Muscle layer of duodenum (tissue), 2 donors: ENCODE measurements around the gene CLCN5.

ENCODE experiments used
- H3K27ac ChIP-seq: one replicate; pipeline ENCODE4 v1.7.0; 2013; ENCODE audit warnings: mild to moderate bottlenecking, low read length
- H3K27me3 ChIP-seq: one replicate; pipeline ENCODE4 v1.7.0; 2013; ENCODE audit warnings: low read depth, mild to moderate bottlenecking, control low read depth, low read length
- H3K36me3 ChIP-seq, 2 donors: one replicate each; pipeline ENCODE4 v1.7.0; 2013; ENCODE audit warnings: low read length in 2 of 2, control low read depth in 1 of 2, mild to moderate bottlenecking in 1 of 2; ENCODE audit not compliant: insufficient read depth in 2 of 2, control insufficient read depth in 1 of 2
- H3K4me1 ChIP-seq, 2 donors: one replicate each; pipeline ENCODE4 v1.7.0; 2013; ENCODE audit warnings: low read length in 2 of 2, mild to moderate bottlenecking in 2 of 2, control low read depth in 1 of 2, moderate library complexity in 1 of 2; ENCODE audit not compliant: insufficient read depth in 2 of 2, control insufficient read depth in 1 of 2
- H3K4me3 ChIP-seq, 2 donors: one replicate each; pipeline ENCODE4 v1.7.0; 2013; ENCODE audit warnings: low read length in 2 of 2, low read depth in 1 of 2, mild to moderate bottlenecking in 1 of 2
- H3K9me3 ChIP-seq, 2 donors: one replicate each; pipeline ENCODE4 v1.7.0; 2013; ENCODE audit warnings: low read length in 2 of 2, control low read depth in 1 of 2, mild to moderate bottlenecking in 1 of 2; ENCODE audit not compliant: control insufficient read depth in 1 of 2
- donor health status: healthy.

Gene CLCN5

DNA sequence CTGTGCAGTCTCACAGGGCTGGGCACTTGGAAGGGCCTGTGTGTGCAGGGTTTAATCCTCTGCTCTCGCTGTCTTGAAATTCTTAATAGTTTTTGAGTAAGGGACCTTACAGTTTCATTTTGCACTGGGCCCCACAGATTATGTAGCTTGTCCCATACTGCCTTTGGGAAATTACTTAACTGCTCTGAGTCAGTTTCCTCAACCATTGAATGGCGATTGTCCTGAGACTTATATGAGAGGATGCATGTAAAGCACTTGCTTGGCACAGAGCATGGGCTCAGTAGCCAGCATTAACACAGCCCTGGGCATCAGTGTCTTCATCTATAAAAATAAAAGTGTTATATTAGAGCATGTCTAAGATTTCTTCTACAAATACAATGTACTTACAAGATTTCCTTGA, 55.8 kb downstream of the CLCN5 start:
- no peaks in the 10 kb centered on the region for H3K36me3 ChIP-seq
- H3K27me3 ChIP-seq = no peaks in the 10 kb centered on the region
- H3K4me1 ChIP-seq = no peaks in the 10 kb centered on the region
- H3K27ac ChIP-seq = no peak overlapping the region
- H3K9me3 ChIP-seq = no peaks in the 10 kb centered on the region
- H3K4me3 ChIP-seq = no peak overlapping the region

DNA sequence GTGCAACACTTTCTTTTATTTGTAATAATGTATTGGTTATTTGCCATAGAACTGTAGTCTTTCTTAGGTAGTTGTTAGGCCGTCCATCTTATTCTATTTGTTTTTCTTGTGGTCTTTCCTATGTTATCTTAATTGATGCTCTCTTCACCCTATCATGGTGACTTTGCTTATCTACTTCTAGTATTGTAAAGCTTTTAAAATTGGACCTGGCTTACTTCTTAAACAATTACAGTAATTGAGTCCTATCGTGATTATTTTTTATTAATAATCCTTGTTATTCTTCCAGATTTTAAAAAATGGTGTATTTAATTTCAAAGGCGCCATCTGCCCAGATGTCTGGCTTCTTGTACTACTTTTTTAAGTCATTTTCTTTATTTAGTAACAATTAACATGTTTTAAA, 63.7 kb downstream of the CLCN5 start:
- no peaks in the 10 kb centered on the region for H3K9me3 ChIP-seq
- H3K27me3 ChIP-seq = no peaks in the 10 kb centered on the region
- H3K27ac ChIP-seq = no peak overlapping the region
- no peaks in the 10 kb centered on the region for H3K36me3 ChIP-seq
- H3K4me1 ChIP-seq = no peaks in the 10 kb centered on the region
- H3K4me3 ChIP-seq = no peak overlapping the region

DNA sequence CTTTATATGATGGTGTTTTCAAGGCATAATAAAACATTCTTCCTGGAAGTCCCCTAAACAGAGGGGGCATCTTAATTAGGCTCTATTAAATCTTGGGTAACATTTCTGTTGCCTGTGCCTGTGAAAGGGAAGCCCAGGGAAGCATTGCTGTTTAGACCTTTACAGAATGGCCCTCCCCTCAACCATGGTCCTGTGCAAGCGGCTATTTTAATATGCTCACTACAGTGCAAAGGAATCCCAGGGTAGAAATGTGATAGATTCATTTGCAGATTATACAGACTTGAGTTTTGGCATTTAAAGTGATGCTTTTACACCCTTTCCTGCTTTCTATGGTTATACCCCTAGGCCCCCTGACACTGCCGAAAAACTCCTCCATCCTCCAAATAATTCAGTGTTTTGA, 65.3 kb downstream of the CLCN5 start:
- Histone ChIP-seq H3K27ac (no peak overlapping the region), H3K27me3 (no peaks in the 10 kb centered on the region), H3K4me1 (no peaks in the 10 kb centered on the region), H3K36me3 (no peaks in the 10 kb centered on the region), H3K9me3 (no peaks in the 10 kb centered on the region), H3K4me3 (no peak overlapping the region)

DNA sequence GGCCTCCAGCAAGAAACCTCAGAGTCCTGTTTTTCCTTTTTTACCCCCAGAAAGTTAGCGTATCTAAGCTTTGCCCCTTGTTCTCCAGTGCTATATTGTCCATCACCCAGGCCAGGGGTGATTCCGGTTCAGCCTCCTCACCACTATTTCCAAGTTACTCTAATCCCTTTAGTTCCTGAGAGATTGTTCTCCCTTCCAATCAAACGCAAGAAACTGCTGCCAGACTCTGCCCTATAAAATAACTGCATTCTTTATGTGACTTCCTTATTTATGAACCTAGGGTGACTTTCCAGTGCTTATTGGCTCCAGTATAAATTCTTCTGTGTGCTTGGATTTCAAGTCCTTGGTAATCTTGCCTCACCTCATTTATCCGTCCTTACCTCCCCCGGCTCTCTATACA, 65.7 kb downstream of the CLCN5 start:
- Histone ChIP-seq H3K36me3 (no peaks in the 10 kb centered on the region), H3K9me3 (no peaks in the 10 kb centered on the region), H3K4me1 (no peaks in the 10 kb centered on the region), H3K4me3 (no peak overlapping the region), H3K27me3 (no peaks in the 10 kb centered on the region), H3K27ac (no peak overlapping the region)

DNA sequence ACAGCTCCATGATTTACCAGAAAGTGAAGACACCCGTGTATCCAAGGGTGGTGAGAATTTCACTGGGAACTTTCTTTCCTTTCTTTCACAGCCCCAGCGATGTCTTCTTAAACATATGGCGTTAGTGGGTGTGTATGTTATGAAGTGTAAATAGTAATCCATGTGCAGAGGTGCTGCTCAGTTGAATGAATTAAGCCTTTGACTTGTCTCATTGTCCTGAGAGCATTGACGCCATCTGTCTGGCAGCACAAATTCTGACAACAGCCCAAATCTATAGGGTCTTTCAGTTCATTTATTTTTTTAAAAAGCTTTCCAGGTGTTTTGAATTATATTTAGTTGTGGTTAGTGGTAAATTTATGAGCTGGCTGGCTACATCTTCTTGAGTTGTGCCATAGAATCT, 69.4 kb downstream of the CLCN5 start:
- no peaks in the 10 kb centered on the region for H3K4me1 ChIP-seq
- H3K9me3 ChIP-seq = no peaks in the 10 kb centered on the region
- no peak overlapping the region for H3K27ac ChIP-seq
- H3K36me3 ChIP-seq = no peaks in the 10 kb centered on the region
- no peak overlapping the region for H3K4me3 ChIP-seq
- H3K27me3 ChIP-seq = no peaks in the 10 kb centered on the region

DNA sequence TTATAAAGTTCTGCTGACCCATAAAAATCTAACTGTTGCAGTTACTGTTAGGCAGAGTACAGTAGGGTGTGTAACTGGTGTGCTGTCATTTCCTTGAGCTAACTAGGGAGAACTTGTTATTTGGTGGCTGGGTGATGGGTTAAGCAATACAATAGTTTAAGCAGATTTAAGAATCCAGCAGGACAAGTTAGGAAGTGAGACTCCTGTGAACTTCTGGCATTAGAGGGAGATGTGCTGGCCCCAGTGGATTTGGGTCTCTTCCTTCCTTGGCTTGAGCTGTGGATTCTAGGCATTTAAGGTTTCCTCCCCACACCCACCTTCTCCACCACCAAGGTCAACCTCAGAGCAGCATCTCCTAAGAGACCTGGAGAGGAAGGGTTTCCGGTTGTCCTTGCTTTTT, 70.5 kb downstream of the CLCN5 start:
- no peak overlapping the region for H3K27ac ChIP-seq
- no peaks in the 10 kb centered on the region for H3K27me3 ChIP-seq
- H3K36me3 ChIP-seq = no peaks in the 10 kb centered on the region
- no peaks in the 10 kb centered on the region for H3K4me1 ChIP-seq
- no peak overlapping the region for H3K4me3 ChIP-seq
- H3K9me3 ChIP-seq = no peaks in the 10 kb centered on the region

DNA sequence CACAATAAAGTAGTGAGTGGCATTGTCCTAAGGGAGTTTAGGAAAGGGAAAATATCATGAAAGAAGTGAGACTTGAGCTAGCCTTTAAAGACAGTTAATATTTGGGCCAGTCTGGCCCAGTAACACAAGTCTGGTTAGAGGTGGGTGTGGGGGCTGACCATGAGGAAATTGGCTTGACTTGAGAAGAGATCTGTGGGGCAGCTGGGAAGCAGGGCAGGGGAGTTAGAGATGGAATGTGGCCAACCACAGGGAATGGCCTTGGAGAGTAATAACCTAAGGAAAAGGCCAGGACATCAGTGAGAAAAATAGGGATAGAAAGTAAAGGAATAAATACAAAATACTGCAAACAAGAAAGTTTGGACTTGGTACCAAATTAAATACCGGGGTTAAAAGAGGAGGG, 71.3 kb downstream of the CLCN5 start:
- Histone ChIP-seq H3K4me1 (no peaks in the 10 kb centered on the region), H3K27me3 (no peaks in the 10 kb centered on the region), H3K9me3 (no peaks in the 10 kb centered on the region), H3K4me3 (no peak overlapping the region), H3K36me3 (no peaks in the 10 kb centered on the region), H3K27ac (no peak overlapping the region)

DNA sequence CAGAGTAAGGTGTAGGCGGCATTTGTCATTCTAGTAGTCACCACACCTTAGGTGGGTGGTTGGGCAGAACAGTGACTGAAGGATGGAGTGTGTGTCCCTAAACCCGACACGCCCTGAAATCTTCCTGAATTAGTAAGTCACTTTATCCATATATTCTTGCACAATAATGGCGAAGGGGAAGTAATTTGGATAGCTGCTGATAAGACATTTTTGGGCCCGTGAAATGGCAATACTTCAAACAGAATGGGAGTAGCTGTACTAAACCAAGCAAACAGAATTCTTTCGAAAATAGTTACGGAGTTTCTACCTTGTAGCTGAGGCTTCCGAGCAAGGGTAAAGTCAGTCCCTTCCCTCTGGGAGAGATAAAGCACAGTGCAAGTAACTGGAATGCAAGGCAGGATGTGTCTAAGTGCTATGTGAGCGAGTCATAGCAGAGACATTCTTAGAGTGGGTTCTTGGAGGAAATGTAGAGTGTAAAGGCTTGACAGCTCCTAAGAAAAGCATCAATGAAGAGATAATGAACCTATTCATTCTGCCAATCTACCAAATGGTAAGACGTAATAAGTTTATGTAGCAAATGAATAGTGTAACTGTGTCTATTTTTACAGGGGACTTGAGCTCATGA, 72.8 kb downstream of the CLCN5 start:
- Histone ChIP-seq H3K4me3 (no peak overlapping the region), H3K27ac (no peak overlapping the region), H3K4me1 (no peaks in the 10 kb centered on the region), H3K27me3 (no peaks in the 10 kb centered on the region), H3K9me3 (no peaks in the 10 kb centered on the region), H3K36me3 (no peaks in the 10 kb centered on the region)

DNA sequence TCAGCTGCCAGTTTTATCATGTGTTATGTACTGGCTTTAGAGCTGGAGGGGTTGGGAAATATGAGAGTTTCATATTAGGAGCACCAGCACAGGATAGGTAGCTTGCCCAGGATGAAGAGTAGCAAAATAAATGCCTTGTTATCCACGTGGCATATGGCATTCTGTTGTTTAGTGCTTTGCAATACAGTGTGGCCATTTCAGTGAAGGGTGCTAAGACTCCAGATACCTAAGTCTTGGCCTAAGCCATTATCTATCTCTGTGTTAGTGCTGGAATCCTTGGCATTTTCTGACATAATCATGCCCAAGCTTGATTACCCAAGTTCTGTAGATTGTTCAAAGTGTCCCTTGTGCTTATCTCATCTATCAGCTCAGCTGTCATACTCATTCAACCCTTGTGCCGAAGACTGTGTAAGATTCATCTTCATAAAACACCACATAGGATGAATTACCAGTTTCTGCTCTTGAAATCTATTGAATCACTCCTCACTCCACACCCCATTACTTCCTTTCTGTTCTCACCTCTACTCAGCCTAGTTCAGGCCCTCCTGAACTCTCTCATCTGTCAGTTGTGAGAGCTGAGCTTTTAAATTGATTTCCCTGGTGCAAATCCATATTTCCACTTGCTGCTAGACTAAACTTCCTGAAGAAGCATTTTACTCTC, 73.5 kb downstream of the CLCN5 start:
- H3K4me1 ChIP-seq = no peaks in the 10 kb centered on the region

DNA sequence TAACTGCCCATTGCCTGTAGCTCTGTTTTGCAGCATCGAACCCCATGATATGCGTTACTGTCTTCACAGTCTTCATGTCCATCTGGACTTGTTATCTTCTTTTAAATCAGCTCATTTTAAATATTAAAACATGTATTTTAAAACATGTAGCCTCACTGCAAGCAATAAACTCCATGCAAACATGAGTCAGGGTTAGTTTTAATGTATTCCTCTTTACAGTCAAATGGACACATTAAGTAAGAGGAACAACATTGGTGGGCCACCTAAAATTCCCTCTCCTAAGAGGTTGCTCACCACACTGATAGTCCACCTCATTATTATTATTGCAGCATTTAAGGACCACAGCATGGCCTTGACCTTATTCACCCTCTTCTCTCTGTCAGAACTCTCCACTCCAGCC, 74.1 kb downstream of the CLCN5 start:
- Histone ChIP-seq H3K27ac (no peak overlapping the region), H3K36me3 (no peaks in the 10 kb centered on the region), H3K9me3 (no peaks in the 10 kb centered on the region), H3K4me3 (no peak overlapping the region), H3K4me1 (no peaks in the 10 kb centered on the region), H3K27me3 (no peaks in the 10 kb centered on the region)

More for the DNA sequence above, 73.5 kb downstream of the CLCN5 start:
- H3K9me3 ChIP-seq = no peaks in the 10 kb centered on the region
- H3K4me3 ChIP-seq = no peak overlapping the region
- H3K36me3 ChIP-seq = no peaks in the 10 kb centered on the region
- H3K27ac ChIP-seq = no peak overlapping the region
- no peaks in the 10 kb centered on the region for H3K27me3 ChIP-seq

DNA sequence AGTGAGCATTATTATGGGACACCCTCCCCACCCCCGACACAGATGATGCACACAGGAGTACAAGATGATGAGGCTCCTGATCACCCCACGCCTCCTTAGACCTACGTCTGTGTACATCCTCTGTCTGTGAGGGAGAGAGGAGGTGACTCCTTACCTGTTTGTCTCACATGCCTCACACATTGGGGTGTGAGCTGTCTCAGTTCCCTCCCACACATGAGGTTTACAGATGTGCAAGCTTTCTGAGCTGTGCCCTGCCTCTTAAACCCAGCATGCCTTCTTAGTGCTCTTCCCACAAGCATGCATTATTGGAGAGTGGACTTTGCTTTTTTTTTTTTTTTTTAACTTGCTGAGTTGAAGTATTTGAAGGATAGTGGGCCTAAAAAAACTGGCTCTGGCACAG, 76.7 kb downstream of the CLCN5 start:
- Histone ChIP-seq H3K4me1 (no peaks in the 10 kb centered on the region), H3K27me3 (no peaks in the 10 kb centered on the region), H3K27ac (no peak overlapping the region), H3K36me3 (no peaks in the 10 kb centered on the region), H3K9me3 (no peaks in the 10 kb centered on the region), H3K4me3 (no peak overlapping the region)

DNA sequence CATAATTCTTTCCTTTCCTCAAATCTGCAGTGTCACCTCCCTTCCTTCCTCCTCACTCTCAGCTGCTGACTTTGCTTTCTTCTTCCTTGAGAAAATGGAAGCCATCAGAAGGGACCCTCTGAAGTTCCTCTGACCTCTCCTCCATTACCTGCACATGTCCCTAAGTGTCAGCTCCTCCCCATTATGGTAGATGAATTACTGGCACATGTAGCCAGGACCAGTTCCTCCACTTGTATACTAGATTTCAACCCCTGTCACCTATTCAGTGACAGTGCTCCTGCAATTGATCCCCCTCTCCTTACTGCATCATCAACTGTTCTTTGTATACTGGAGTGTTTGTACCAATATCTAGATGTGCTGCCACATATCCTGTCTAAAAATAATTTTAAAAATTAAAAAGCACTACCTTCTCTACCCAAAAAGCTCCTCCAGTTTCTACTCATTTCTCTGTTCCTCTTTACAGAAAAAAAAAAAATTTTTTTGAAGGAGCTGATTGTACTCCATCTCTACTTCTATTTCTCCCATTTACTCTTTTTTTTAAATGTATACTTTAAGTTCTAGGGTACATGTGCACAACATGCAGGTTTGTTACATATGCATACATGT, 78.6 kb downstream of the CLCN5 start:
- Histone ChIP-seq H3K27ac (no peak overlapping the region), H3K36me3 (no peaks in the 10 kb centered on the region), H3K4me3 (no peak overlapping the region), H3K27me3 (no peaks in the 10 kb centered on the region), H3K4me1 (no peaks in the 10 kb centered on the region), H3K9me3 (no peaks in the 10 kb centered on the region)
